GM19023 (cell line): ENCODE data around the gene ABHD11.
"Not testable (repeated sequence)": the region's sequence is repeated elsewhere in the genome, so short reads cannot be mapped to it uniquely, and the experiment has no call there.

Experiments used
- ATAC-seq: cut with Tn5 transposase; IDR thresholded peaks from one replicate; pipeline ENCODE4 v1.9.1; 2021; ENCODE audit warnings: mild to moderate bottlenecking, moderate library complexity; ENCODE audit not compliant: unreplicated experiment

ABHD11 gene

GRCh38 chr7:73746378-73746777 lies 7.8 kb upstream of the ABHD11 start:
- ATAC-seq, result no peak

- no peak for ATAC-seq
Observed at GRCh38 chr7:73742753-73743641, 4.4 kb upstream of the ABHD11 start.

- no peak for ATAC-seq
Observed at GRCh38 chr7:73742338-73742752, 3.7 kb upstream of the ABHD11 start.

GRCh38 chr7:73741600-73741999 lies 3.0 kb upstream of the ABHD11 start:
- ATAC-seq, result no peak

GRCh38 chr7:73740771-73741170 lies 2.2 kb upstream of the ABHD11 start:
- no peak for ATAC-seq

GRCh38 chr7:73740212-73740611 lies 1.6 kb upstream of the ABHD11 start:
- ATAC-seq, result no peak

GRCh38 chr7:73739387-73739767 lies 775 bp upstream of the ABHD11 start:
- ATAC-seq, result no peak

GRCh38 chr7:73738220-73738611 lies 386 bp downstream of the ABHD11 start:
- ATAC-seq, result peak; percentile 12

- ATAC-seq, result no peak
Observed at GRCh38 chr7:73737491-73738219, 947 bp downstream of the ABHD11 start.

- no peak for ATAC-seq
Observed at GRCh38 chr7:73736885-73737284, 1.7 kb downstream of the ABHD11 start.

GRCh38 chr7:73735528-73735905 lies 3.1 kb downstream of the ABHD11 start:
- ATAC-seq, result no peak

- ATAC-seq, result peak; percentile 49
Observed at GRCh38 chr7:73734619-73735527, 3.7 kb downstream of the ABHD11 start.

- no peak for ATAC-seq
Observed at GRCh38 chr7:73732397-73732796, 6.2 kb downstream of the ABHD11 start.

- ATAC-seq, result no peak
Observed at GRCh38 chr7:73730485-73730884, 8.1 kb downstream of the ABHD11 start.

- ATAC-seq, result no peak
Observed at GRCh38 chr7:73728551-73728950, 10.1 kb downstream of the ABHD11 start.

GRCh38 chr7:73727952-73728351 lies 10.7 kb downstream of the ABHD11 start:
- no peak for ATAC-seq

GRCh38 chr7:73726083-73726466 lies 12.5 kb downstream of the ABHD11 start:
- ATAC-seq, result peak; percentile 30

GRCh38 chr7:73723813-73724212 lies 14.8 kb downstream of the ABHD11 start:
- no peak for ATAC-seq

GRCh38 chr7:73722785-73723184 lies 15.8 kb downstream of the ABHD11 start:
- ATAC-seq, result no peak

- not testable (repeated sequence) for ATAC-seq
Observed at GRCh38 chr7:73722182-73722581, 16.4 kb downstream of the ABHD11 start.

GRCh38 chr7:73721377-73721817 lies 17.2 kb downstream of the ABHD11 start:
- no peak for ATAC-seq
